ENCODE measurements around the gene SH3GL3.

The SH3GL3 gene

DNA sequence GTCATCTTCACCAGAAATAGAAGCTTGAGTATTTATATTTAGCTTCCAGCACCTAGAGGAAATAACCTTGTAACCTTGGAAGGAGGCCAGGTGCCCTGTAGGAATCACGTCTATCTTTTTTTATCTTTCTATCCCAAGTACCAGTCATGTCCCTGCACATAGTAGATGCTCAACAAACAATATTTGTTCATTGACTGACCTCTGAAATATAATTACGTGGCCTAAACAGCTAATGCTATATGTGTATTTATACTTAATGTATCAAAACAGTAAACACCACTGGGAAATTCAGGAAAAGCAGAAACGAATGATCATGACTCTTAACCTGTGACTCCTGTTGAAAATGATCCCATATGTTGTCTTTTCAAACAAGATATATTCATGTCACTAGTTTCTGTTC lies 108.9 kb downstream of the SH3GL3 start:
- TF ChIP-seq POLR2AphosphoS5 (IDR thresholded peaks at IDR 0.05; ENCODE audit: low read depth, low read length) (no peak), FOXP2 (optimal IDR thresholded peaks at IDR 0.05; ENCODE audit: borderline replicate concordance, extremely low read depth, extremely low read length, insufficient read depth) (no peak), TAF1 (IDR thresholded peaks at IDR 0.05; ENCODE audit: borderline replicate concordance, insufficient read depth, low read length) (no peak), SIN3A (IDR thresholded peaks at IDR 0.05; ENCODE audit: borderline replicate concordance, insufficient read depth, low read length) (no peak)
- TF ChIP-seq, protein P1, sequence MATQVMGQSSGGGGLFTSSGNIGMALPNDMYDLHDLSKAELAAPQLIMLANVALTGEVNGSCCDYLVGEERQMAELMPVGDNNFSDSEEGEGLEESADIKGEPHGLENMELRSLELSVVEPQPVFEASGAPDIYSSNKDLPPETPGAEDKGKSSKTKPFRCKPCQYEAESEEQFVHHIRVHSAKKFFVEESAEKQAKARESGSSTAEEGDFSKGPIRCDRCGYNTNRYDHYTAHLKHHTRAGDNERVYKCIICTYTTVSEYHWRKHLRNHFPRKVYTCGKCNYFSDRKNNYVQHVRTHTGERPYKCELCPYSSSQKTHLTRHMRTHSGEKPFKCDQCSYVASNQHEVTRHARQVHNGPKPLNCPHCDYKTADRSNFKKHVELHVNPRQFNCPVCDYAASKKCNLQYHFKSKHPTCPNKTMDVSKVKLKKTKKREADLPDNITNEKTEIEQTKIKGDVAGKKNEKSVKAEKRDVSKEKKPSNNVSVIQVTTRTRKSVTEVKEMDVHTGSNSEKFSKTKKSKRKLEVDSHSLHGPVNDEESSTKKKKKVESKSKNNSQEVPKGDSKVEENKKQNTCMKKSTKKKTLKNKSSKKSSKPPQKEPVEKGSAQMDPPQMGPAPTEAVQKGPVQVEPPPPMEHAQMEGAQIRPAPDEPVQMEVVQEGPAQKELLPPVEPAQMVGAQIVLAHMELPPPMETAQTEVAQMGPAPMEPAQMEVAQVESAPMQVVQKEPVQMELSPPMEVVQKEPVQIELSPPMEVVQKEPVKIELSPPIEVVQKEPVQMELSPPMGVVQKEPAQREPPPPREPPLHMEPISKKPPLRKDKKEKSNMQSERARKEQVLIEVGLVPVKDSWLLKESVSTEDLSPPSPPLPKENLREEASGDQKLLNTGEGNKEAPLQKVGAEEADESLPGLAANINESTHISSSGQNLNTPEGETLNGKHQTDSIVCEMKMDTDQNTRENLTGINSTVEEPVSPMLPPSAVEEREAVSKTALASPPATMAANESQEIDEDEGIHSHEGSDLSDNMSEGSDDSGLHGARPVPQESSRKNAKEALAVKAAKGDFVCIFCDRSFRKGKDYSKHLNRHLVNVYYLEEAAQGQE (IDR thresholded peaks at IDR 0.05; ENCODE audit: insufficient read depth in 1 of 2, low read depth in 2 of 2, low read length in 2 of 2) = no peak

DNA sequence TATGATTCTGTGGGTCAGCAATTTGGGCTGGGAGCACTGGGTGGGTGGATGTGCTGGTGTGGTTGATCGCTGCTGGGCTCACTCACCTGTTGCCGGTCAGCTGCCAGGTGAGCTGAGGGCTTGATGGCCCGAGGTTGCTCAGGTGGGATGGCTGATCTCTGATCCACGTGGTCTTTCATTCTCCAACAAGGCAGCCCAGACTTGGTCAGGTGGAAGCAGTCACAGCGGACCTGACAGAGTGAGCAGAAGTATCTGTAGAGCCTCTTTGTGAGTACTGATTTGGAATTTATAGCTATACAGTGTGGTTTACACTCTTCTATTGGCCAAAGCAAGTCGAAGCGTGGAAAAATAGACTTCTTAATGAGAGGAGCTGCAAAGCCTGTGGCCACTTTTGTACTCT lies 109.6 kb downstream of the SH3GL3 start:
- TF ChIP-seq SIN3A (IDR thresholded peaks at IDR 0.05; ENCODE audit: borderline replicate concordance, insufficient read depth, low read length) (no peak), POLR2AphosphoS5 (IDR thresholded peaks at IDR 0.05; ENCODE audit: low read depth, low read length) (no peak), TAF1 (IDR thresholded peaks at IDR 0.05; ENCODE audit: borderline replicate concordance, insufficient read depth, low read length) (no peak), FOXP2 (optimal IDR thresholded peaks at IDR 0.05; ENCODE audit: borderline replicate concordance, extremely low read depth, extremely low read length, insufficient read depth) (no peak)
- TF ChIP-seq, protein P1 (IDR thresholded peaks at IDR 0.05; ENCODE audit: insufficient read depth in 1 of 2, low read depth in 2 of 2, low read length in 2 of 2) = no peak

DNA sequence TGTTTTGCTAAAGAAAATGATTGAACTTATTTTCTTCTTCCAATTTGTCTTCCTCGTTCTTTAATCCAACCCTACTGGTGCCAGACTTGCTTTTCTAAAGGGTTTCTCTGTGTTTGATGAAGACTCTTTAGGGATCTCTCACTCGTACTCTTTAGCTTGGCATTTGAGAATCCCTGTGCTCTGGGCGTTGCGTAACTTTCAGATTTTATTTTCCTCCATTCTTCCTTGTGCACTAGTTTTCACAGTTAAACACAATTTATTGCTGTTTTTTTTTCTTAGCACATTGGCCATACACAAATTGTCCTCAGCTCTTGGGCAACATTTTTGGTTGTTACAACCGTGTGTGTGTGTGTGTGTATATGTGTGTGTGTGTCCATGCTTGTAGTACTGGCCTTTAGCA lies 111.0 kb downstream of the SH3GL3 start:
- TF ChIP-seq SIN3A (IDR thresholded peaks at IDR 0.05; ENCODE audit: borderline replicate concordance, insufficient read depth, low read length) (no peak), POLR2AphosphoS5 (IDR thresholded peaks at IDR 0.05; ENCODE audit: low read depth, low read length) (no peak), TAF1 (IDR thresholded peaks at IDR 0.05; ENCODE audit: borderline replicate concordance, insufficient read depth, low read length) (no peak), FOXP2 (optimal IDR thresholded peaks at IDR 0.05; ENCODE audit: borderline replicate concordance, extremely low read depth, extremely low read length, insufficient read depth) (no peak)
- TF ChIP-seq, protein P1 (IDR thresholded peaks at IDR 0.05; ENCODE audit: insufficient read depth in 1 of 2, low read depth in 2 of 2, low read length in 2 of 2) = no peak

DNA sequence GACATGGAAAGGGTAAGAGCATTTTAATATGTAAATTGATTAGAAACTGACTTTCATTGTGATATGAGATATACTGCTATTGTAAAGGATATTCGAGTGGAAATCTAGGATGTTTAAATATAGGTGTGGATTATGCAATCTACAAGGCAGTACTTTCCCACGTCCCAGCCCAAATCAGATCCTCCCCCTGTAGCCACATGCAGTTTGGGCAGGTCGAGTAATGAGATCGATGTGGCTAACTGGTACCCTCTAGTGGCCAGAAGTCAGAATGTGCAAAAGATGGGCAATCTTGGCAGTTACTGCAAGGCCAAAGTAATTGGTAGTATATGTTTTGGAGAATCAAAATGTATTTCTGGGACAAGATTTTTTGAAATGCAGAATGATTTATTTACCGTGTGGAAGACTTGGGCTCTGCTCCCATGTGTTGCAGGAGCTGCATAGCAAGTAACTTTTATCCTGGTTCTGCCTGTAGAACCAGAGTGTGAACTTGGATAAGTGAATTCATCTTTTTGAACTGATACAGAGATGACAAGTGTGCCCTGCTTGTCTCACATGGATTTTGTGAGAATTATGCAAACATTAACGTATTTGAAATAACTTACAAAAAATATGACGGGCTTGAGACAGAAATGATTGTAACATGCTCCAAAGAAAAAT lies 112.3 kb downstream of the SH3GL3 start:
- TF ChIP-seq TAF1 (IDR thresholded peaks at IDR 0.05; ENCODE audit: borderline replicate concordance, insufficient read depth, low read length) (no peak), FOXP2 (optimal IDR thresholded peaks at IDR 0.05; ENCODE audit: borderline replicate concordance, extremely low read depth, extremely low read length, insufficient read depth) (no peak), SIN3A (IDR thresholded peaks at IDR 0.05; ENCODE audit: borderline replicate concordance, insufficient read depth, low read length) (no peak), POLR2AphosphoS5 (IDR thresholded peaks at IDR 0.05; ENCODE audit: low read depth, low read length) (no peak)
- TF ChIP-seq, protein P1 (IDR thresholded peaks at IDR 0.05; ENCODE audit: insufficient read depth in 1 of 2, low read depth in 2 of 2, low read length in 2 of 2) = no peak

Data from PFSK-1 (cell line).